CD14-positive monocyte (primary cell): ENCODE data around the gene SLC7A8. TPM values are rescaled to one million over a fixed set of nuclear protein-coding genes. Genes with fewer than 3 reads are reported as not detected.

Source experiments
- DNase-seq, 3 donors: peaks; one replicate each; pipeline ENCODE4 v3.0.0-alpha.2; 2011 to 2022
- H2AFZ ChIP-seq: 2 replicates; pipeline ENCODE4 v1.6.0; 2012; ENCODE audit warnings: mild to moderate bottlenecking, low read depth, low read length, inconsistent platforms; ENCODE audit not compliant: insufficient read depth, poor library complexity, severe bottlenecking
- H3K27ac ChIP-seq, 2 donors: 1 replicate in 1 of 2; 2 replicates in 1 of 2; pipeline ENCODE4 v1.5.1; 2012 to 2013; ENCODE audit warnings: low read length in 2 of 2, control low read depth in 1 of 2, inconsistent platforms in 1 of 2, low read depth in 1 of 2, mild to moderate bottlenecking in 1 of 2
- H3K27me3 ChIP-seq, 2 donors: one replicate each; pipeline versions ENCODE4 v1.6.0 to v1.6.1; 2011 to 2013; ENCODE audit warnings: low read length in 2 of 2; ENCODE audit not compliant: control insufficient read depth in 2 of 2, insufficient read depth in 2 of 2
- H3K36me3 ChIP-seq, 2 donors: replicated peaks in 1 of 2; 1 replicate in 1 of 2; 2 replicates in 1 of 2; pipeline versions ENCODE4 v1.5.1 to v1.6.1; 2012 to 2013; ENCODE audit warnings: low read length in 2 of 2, control low read depth in 1 of 2, inconsistent platforms in 1 of 2, mild to moderate bottlenecking in 1 of 2; ENCODE audit not compliant: insufficient read depth in 2 of 2, control insufficient read depth in 1 of 2
- H3K4me1 ChIP-seq, 2 donors: 1 replicate in 1 of 2; 2 replicates in 1 of 2; pipeline versions ENCODE4 v1.5.1 to v1.6.1; 2012 to 2013; ENCODE audit warnings: low read length in 2 of 2, control low read depth in 1 of 2, inconsistent platforms in 1 of 2, mild to moderate bottlenecking in 1 of 2, moderate library complexity in 1 of 2; ENCODE audit not compliant: insufficient read depth in 2 of 2, control insufficient read depth in 1 of 2
- H3K4me2 ChIP-seq: replicated peaks from 2 replicates; pipeline ENCODE3; 2012; ENCODE audit warnings: low read length, moderate library complexity, mild to moderate bottlenecking; ENCODE audit not compliant: poor library complexity, severe bottlenecking; ENCODE audit errors: extremely low read depth
- H3K4me3 ChIP-seq, 3 experiments: fragments of 200-600 bp in 1 of 3; sonication (generic) in 1 of 3; replicated peaks in 1 of 3; 1 replicate in 2 of 3; 2 replicates in 1 of 3; pipeline ENCODE4 v1.5.1; 2011 to 2013; ENCODE audit warnings: low read length in 3 of 3, mild to moderate bottlenecking in 3 of 3, control low read depth in 2 of 3, low read depth in 2 of 3, inconsistent platforms in 1 of 3, moderate library complexity in 1 of 3
- H3K79me2 ChIP-seq: 2 replicates; pipeline ENCODE4 v1.6.0; 2012; ENCODE audit warnings: mild to moderate bottlenecking, control low read depth, inconsistent platforms, low read length, moderate library complexity; ENCODE audit not compliant: insufficient read depth
- H3K9ac ChIP-seq: 2 replicates; pipeline ENCODE4 v1.6.0; 2017; ENCODE audit warnings: low read length, mild to moderate bottlenecking; ENCODE audit not compliant: insufficient read depth, poor library complexity, severe bottlenecking
- H3K9me3 ChIP-seq, 2 donors: replicated peaks in 1 of 2; 1 replicate in 1 of 2; 2 replicates in 1 of 2; pipeline versions ENCODE4 v1.5.1 to v1.6.1; 2012 to 2013; ENCODE audit warnings: low read length in 2 of 2, control low read depth in 1 of 2; ENCODE audit not compliant: control insufficient read depth in 1 of 2, insufficient read depth in 1 of 2
- H4K20me1 ChIP-seq: 2 replicates; pipeline ENCODE4 v1.6.0; 2012; ENCODE audit warnings: mild to moderate bottlenecking, low read length, control low read depth, moderate library complexity; ENCODE audit not compliant: insufficient read depth
- H3K27ac Mint-ChIP-seq, 7 donors: one replicate each; pipeline ENCODE4 v1.8.0; 2020; ENCODE audit warnings: mild to moderate bottlenecking in 7 of 7, mixed read lengths in 7 of 7, moderate library complexity in 6 of 7, inconsistent platforms in 2 of 7
- H3K27me3 Mint-ChIP-seq, 3 donors: one replicate each; pipeline ENCODE4 v1.8.0; 2021 to 2022; ENCODE audit warnings: low read depth in 3 of 3, mild to moderate bottlenecking in 3 of 3, mixed read lengths in 3 of 3, moderate library complexity in 3 of 3, inconsistent platforms in 1 of 3
- H3K36me3 Mint-ChIP-seq, 2 donors: one replicate each; pipeline ENCODE4 v1.8.0; 2020; ENCODE audit warnings: mixed read lengths in 2 of 2, inconsistent platforms in 1 of 2, mild to moderate bottlenecking in 1 of 2
- H3K4me1 Mint-ChIP-seq: one replicate; pipeline ENCODE4 v1.8.0; 2020; ENCODE audit warnings: mild to moderate bottlenecking, mixed read lengths
- H3K4me3 Mint-ChIP-seq, 2 donors: one replicate each; pipeline ENCODE4 v1.8.0; 2020; ENCODE audit warnings: mild to moderate bottlenecking in 2 of 2, mixed read lengths in 2 of 2, moderate library complexity in 1 of 2
- H3K9me3 Mint-ChIP-seq, 7 donors: one replicate each; pipeline ENCODE4 v1.8.0; 2020 to 2022; ENCODE audit warnings: mixed read lengths in 7 of 7, mild to moderate bottlenecking in 6 of 7, moderate library complexity in 6 of 7, inconsistent platforms in 2 of 7
- CTCF ChIP-seq: fragments of 200-600 bp; IDR thresholded peaks from one replicate; pipeline ENCODE4 v1.8.0; 2022; ENCODE audit warnings: antibody characterized with exemption, mild to moderate bottlenecking
- WGBS: methylation state at CpG from one replicate; pipeline ENCODE4 v1.1.5; 2013; ENCODE audit warnings: missing lambda C conversion rate; ENCODE audit not compliant: insufficient coverage; 5-methylcytosine and 5-hydroxymethylcytosine counted together
- intact Hi-C, 2 donors: fragments of 100-400 bp; cut with micrococcal nuclease; formaldehyde crosslinking; loops; one replicate each; pipeline versions ENCODE4 v1.15.0 to v1.15.1; 2023
- polyA plus RNA-seq, 3 donors: library from polyadenylated mRNA; depleted of rRNA in 1 of 3; unstranded in 2 of 3; stranded (reverse) in 1 of 3; fragments of 300-500 nt in 2 of 3; fragments of >200 nt in 1 of 3; fragmentation: Illumina TruSeq in 2 of 3; gene quantifications; 1 replicate in 2 of 3; 2 replicates in 1 of 3; pipeline ENCODE4 v1.2.3, GENCODE V29; 2012 to 2021

The SLC7A8 gene
- polyA plus RNA-seq, 3 donors, result 0.05 to 0.53 (median 0.25) TPM

- Histone ChIP-seq H3K4me1 (peaks cover 47 to 61% of the 10 kb centered on the region in 2 donors), H3K79me2 (peaks cover 35% of the 10 kb centered on the region), H3K27me3 (no peaks in the 10 kb centered on the region), H3K4me3 (peak overlapping the region; percentile 1 to 65 (median 1)), H4K20me1 (no peaks in the 10 kb centered on the region), H3K4me2 (peak overlapping the region; percentile 73), H3K9me3 (no peaks in the 10 kb centered on the region), H3K9ac (peak overlapping the region; percentile 67), H2AFZ (peak overlapping the region; percentile 73), H3K36me3 (no peaks in the 10 kb centered on the region), H3K27ac (peak overlapping the region; percentile 73 to 88)
- intact Hi-C loops, result loop anchor here (1.0 to 2.0 kb wide), 2 partner anchors 65 to 68 kb away; no protein-coding TSS in a partner anchor
- H3K4me3 Mint-ChIP-seq, result peak overlapping the region; percentile 73 to 91
- DNase-seq, result peak; percentile 59 to 74 (median 62)
- H3K36me3 Mint-ChIP-seq, result peaks cover 0 to 4% of the 10 kb centered on the region in 2 donors
- no peak for TF ChIP-seq CTCF
- H3K4me1 Mint-ChIP-seq, result peaks cover 68% of the 10 kb centered on the region
- H3K27me3 Mint-ChIP-seq, result peaks cover 0 to 2% (median 0%) of the 10 kb centered on the region in 3 donors
- 19% methylated on average over 11 of the region's 16 CpGs for WGBS
- H3K27ac Mint-ChIP-seq, result peak overlapping the region; percentile 88 to 94 (median 92)
- no peaks in the 10 kb centered on the region for H3K9me3 Mint-ChIP-seq
Observed at GRCh38 chr14:23119363-23120327, 63.8 kb downstream of the SLC7A8 start.

- Mint-ChIP-seq H3K36me3 (peaks cover 0 to 6% of the 10 kb centered on the region in 2 donors), H3K27me3 (peaks cover 0 to 4% (median 0%) of the 10 kb centered on the region in 3 donors), H3K9me3 (no peaks in the 10 kb centered on the region), H3K27ac (peak within 1 kb of the TSS; percentile 88 to 94 (median 92)), H3K4me1 (peaks cover 78% of the 10 kb centered on the region), H3K4me3 (peak within 1 kb of the TSS; percentile 73 to 91)
- TF ChIP-seq CTCF, result no peak
- Histone ChIP-seq H3K4me3 (peak within 1 kb of the TSS; percentile 1 to 65 (median 35)), H3K4me1 (peaks cover 56 to 70% of the 10 kb centered on the region in 2 donors), H2AFZ (peak within 1 kb of the TSS; percentile 73), H3K27me3 (no peaks in the 10 kb centered on the region), H3K27ac (peak within 1 kb of the TSS; percentile 73 to 88), H4K20me1 (no peaks in the 10 kb centered on the region), H3K79me2 (peaks cover 35% of the 10 kb centered on the region), H3K4me2 (peak within 1 kb of the TSS; percentile 73), H3K36me3 (no peaks in the 10 kb centered on the region), H3K9ac (peak within 1 kb of the TSS; percentile 67), H3K9me3 (no peaks in the 10 kb centered on the region)
- intact Hi-C loops, result no loop called here
- 57% methylated on average over 21 of the region's 32 CpGs for WGBS
- peak; percentile 69 to 81 (median 74) for DNase-seq
Observed at GRCh38 chr14:23118506-23119362, 64.7 kb downstream of the SLC7A8 start, which contains the start of gene CEBPE. Gene CEBPE (minus strand): TSS chr14:23119255. CDS start chr14:23119091, 164 bp downstream.
